PC-9 (cell line): ENCODE data around the gene HIGD1A.

Source experiments
- CTCF ChIP-seq: fragments of 200-600 bp; sonication (generic); conservative IDR thresholded peaks from 2 replicates; pipeline ENCODE4 v1.6.1; 2017; ENCODE audit warnings: mixed run types, antibody characterized with exemption, mild to moderate bottlenecking, moderate library complexity
- EZH2 ChIP-seq: fragments of 200-600 bp; sonication (generic); IDR thresholded peaks from 2 replicates; pipeline ENCODE4 v1.8.0; 2017; ENCODE audit warnings: antibody characterized with exemption, low read depth

- TF ChIP-seq CTCF = no peak
- no peak for TF ChIP-seq EZH2
Observed at GRCh38 chr3:42803414-42804105, 730 bp downstream of the HIGD1A start.
